Measurements from ENCODE around the gene PTTG1IP. TPM values are rescaled to one million over a fixed set of nuclear protein-coding genes. Genes with fewer than 3 reads are reported as not detected.
"Not testable (repeated sequence)": the region's sequence is repeated elsewhere in the genome, so short reads cannot be mapped to it uniquely, and the experiment has no call there.

PTTG1IP gene
- total RNA-seq, 1 donor, result 71.9 TPM

DNA sequence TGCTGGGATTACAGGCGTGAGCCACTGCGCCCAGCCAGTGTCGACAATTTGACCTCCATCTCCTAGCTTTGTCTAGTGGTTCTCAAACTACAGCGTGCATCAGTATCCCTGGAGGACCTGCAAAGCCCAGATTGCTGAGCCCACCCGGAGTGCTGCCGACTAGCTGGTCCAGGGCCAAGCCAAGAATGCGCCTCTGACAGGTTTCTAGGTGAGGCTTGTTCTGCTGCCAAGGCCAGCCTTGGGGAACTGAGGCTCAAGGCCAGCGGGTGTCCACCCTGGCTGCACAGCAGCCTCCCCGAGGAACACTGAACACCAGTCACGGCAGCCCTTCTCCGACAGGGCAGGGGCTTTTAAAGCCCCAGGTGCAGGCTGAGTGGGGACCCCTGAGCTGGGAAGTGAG is 9.8 kb upstream of the PTTG1IP start:
- H3K4me3 ChIP-seq (ENCODE audit: low read length), result no peak overlapping the region
- H3K9me3 ChIP-seq (ENCODE audit: low read depth, low read length), result no peaks in the 10 kb centered on the region
- peaks cover 62% of the 10 kb centered on the region for H3K4me1 ChIP-seq (ENCODE audit: insufficient read depth, low read length)
- no peaks in the 10 kb centered on the region for H3K27me3 ChIP-seq (ENCODE audit: insufficient read depth, low read length)

DNA sequence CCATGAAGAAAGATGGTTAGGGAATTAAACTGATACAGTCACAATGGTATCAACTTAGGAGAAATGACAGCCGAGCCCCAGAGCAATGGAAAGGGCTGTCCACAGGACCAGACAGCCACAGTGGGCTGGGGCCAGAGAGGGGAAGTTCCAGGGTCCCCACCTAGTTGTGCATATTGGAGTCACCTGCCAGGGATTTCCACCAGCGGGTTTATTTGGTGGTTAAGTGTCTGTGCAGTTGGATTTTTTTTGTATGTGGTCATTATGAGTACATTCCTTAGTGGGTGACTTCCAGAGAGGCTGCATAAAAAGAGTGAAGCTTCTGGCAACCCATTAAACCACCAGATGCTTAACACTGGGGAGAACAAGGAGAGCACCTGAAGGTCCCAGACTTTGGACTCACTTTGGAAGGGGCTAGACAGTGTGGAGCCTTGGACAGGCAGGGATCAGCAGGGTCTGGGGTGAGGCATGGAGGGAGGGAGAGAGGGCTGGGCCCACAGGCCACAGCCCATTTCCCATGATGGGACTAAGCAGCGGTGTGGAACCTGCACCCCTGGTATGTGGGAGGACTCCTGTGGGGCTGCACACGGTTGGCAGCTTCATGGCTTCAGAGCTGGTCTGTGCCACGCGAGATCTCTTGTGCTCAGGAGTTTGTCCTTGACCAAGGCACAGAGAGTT is 7.8 kb upstream of the PTTG1IP start:
- H3K4me1 ChIP-seq (ENCODE audit: insufficient read depth, low read length), result peaks cover 81% of the 10 kb centered on the region
- no peak overlapping the region for H3K4me3 ChIP-seq (ENCODE audit: low read length)
- no peaks in the 10 kb centered on the region for H3K27me3 ChIP-seq (ENCODE audit: insufficient read depth, low read length)
- H3K9me3 ChIP-seq (ENCODE audit: low read depth, low read length), result no peaks in the 10 kb centered on the region

DNA sequence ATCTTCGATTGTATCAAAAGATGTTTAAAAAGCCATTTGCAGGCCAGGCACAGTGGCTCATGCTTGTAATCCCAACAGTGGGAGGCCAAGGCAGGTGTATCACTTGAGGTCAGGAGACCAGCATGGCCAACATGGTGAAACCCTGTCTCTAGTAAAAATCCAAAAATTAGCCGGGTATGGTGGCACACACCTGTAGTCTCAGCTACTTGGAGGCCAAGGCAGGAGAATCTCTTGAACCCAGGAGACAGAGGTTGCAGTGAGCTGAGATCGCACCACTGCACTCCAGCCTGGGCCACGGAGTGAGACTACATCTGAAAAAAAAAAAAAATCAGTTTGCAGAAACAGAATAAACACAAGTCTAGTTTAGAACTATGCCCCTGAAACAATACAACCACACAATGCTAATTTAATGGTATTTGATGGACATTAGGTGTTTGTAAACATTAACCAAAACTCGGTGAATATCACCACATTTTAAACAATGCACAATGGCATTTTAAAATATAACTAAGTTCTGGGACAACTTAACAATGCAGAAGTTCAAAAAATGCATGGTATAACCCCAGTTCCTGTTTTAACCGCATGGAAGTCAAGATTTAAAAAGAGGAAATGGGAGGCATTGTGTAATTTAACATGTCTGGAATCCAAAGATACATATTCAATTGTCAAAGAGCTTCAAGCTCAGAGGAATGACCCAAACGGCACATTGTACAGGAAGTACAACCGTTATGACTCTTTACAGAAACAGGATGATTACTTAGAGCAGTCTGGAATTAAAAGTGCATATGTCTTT is 7.1 kb upstream of the PTTG1IP start:
- Histone ChIP-seq H3K27me3 (ENCODE audit: insufficient read depth, low read length) (no peaks in the 10 kb centered on the region), H3K4me1 (ENCODE audit: insufficient read depth, low read length) (peaks cover 88% of the 10 kb centered on the region), H3K4me3 (ENCODE audit: low read length) (no peak overlapping the region), H3K9me3 (ENCODE audit: low read depth, low read length) (no peaks in the 10 kb centered on the region)

DNA sequence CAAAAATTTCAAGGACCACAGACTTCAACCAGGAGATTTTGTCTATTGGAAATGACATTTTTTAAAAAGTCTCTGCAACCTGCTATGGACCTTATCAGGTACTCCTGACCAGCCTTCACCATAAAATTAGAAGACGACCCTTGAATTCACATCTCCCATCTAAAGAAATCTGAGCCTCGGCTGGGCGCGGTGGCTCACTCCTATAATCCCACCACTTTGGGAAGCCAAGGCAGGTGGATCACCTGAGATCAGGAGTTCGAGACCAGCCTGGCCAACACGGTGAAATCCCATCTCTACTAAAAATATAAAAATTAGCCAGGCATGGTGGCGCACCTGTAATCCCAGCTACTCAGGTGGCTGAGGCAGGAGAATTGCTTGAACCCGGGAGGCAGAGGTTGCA is 5.7 kb upstream of the PTTG1IP start:
- not testable (repeated sequence) for H3K27me3 ChIP-seq (ENCODE audit: insufficient read depth, low read length); H3K4me3 ChIP-seq (ENCODE audit: low read length); H3K9me3 ChIP-seq (ENCODE audit: low read depth, low read length)
- peaks cover 100% of the 10 kb centered on the region for H3K4me1 ChIP-seq (ENCODE audit: insufficient read depth, low read length)

GRCh38 chr21:44878053-44878982 is 4.8 kb upstream of the PTTG1IP start:
- H3K9me3 ChIP-seq (ENCODE audit: low read depth, low read length), result no peaks in the 10 kb centered on the region
- H3K4me3 ChIP-seq (ENCODE audit: low read length), result no peak overlapping the region
- H3K4me1 ChIP-seq (ENCODE audit: insufficient read depth, low read length), result peaks cover 93% of the 10 kb centered on the region
- no peaks in the 10 kb centered on the region for H3K27me3 ChIP-seq (ENCODE audit: insufficient read depth, low read length)

- Histone ChIP-seq H3K4me3 (ENCODE audit: low read length) (no peak overlapping the region), H3K9me3 (ENCODE audit: low read depth, low read length) (no peaks in the 10 kb centered on the region), H3K4me1 (ENCODE audit: insufficient read depth, low read length) (peaks cover 86% of the 10 kb centered on the region), H3K27me3 (ENCODE audit: insufficient read depth, low read length) (no peaks in the 10 kb centered on the region)
These were observed 3.5 kb upstream of the PTTG1IP start for GRCh38 chr21:44876849-44877575.

DNA sequence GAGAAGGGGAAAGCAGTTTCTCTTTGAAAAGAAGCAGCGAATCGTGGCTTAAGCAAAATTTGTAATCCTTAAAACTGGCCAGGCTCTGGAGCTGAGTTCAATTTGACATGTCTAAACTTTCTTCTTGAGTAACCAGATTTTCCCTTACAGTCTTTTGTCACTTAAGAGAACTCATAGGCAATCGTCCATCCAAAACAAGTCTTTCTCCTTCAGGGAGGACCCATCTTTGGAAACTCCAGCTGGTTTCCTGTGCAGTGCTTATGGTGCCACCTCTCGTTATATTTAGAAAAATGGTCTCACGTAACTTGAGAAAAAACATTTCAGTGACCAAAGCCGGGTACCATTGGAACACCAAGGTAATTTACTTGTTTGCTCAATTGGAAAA is 1.8 kb upstream of the PTTG1IP start:
- H3K27me3 ChIP-seq (ENCODE audit: insufficient read depth, low read length), result no peaks in the 10 kb centered on the region
- H3K4me3 ChIP-seq (ENCODE audit: low read length), result peak overlapping the region; percentile 74
- peaks cover 86% of the 10 kb centered on the region for H3K4me1 ChIP-seq (ENCODE audit: insufficient read depth, low read length)
- no peaks in the 10 kb centered on the region for H3K9me3 ChIP-seq (ENCODE audit: low read depth, low read length)

DNA sequence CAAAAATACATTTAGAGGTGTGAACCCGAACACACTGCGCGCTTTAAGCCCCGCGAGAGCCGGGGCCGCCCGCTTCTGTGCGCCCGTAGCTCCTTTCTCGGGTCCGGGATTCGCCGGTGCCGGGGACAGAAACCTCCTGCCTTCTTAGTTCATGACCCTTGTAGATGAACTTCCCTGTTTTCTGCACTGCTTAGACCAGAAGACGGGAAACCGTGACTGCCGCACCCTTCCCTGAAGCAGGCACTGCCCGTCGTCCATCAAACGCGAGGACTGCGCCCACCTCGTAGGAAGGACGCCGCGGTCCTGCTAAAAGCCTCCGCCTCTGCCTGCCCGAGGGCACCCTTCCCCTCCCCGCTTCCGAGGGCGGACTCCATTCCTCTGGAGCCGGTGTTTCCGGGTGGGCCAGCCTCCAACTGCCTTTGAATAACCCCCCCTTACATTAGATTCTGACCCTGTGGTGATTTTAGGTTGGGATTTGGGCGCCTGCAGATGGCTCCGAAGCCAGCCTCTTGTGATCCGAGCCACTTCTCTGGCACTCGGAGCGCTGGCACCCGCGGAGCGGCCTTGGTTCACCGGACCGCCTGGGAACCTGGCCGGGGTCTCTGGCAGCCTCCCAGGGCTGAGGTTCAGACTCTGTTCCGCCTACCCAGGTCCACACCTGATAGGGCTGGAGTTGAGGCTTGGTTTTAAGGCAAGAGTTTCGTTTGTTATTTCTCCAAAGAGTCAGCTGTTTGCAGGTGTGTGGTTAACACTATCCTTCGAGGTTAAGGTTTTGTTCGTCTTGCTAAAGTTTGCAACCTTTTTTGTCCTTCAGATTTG is 1.2 kb upstream of the PTTG1IP start:
- Histone ChIP-seq H3K4me1 (ENCODE audit: insufficient read depth, low read length) (peaks cover 86% of the 10 kb centered on the region), H3K27me3 (ENCODE audit: insufficient read depth, low read length) (no peaks in the 10 kb centered on the region), H3K4me3 (ENCODE audit: low read length) (peak overlapping the region; percentile 74), H3K9me3 (ENCODE audit: low read depth, low read length) (no peaks in the 10 kb centered on the region)

DNA sequence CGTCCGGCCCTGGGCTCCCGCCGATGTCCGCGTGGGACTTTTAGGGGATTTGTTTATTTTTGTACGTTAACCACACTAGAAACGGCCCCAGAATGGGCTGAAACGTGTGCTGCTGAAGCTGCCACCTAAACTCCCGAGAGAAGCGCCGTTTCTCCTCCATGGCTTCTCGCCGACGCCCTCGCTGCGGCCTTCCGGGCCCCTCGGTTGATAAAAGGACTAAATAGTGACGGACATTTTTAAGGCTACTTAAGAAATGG is 678 bp upstream of the PTTG1IP start:
- peaks cover 86% of the 10 kb centered on the region for H3K4me1 ChIP-seq (ENCODE audit: insufficient read depth, low read length)
- no peaks in the 10 kb centered on the region for H3K27me3 ChIP-seq (ENCODE audit: insufficient read depth, low read length)
- H3K9me3 ChIP-seq (ENCODE audit: low read depth, low read length), result no peaks in the 10 kb centered on the region
- H3K4me3 ChIP-seq (ENCODE audit: low read length), result peak overlapping the region; percentile 74

- Histone ChIP-seq H3K4me3 (ENCODE audit: low read length) (peak overlapping the region; percentile 74), H3K4me1 (ENCODE audit: insufficient read depth, low read length) (peaks cover 86% of the 10 kb centered on the region), H3K27me3 (ENCODE audit: insufficient read depth, low read length) (no peaks in the 10 kb centered on the region), H3K9me3 (ENCODE audit: low read depth, low read length) (no peaks in the 10 kb centered on the region)
These were observed 688 bp downstream of the PTTG1IP start for GRCh38 chr21:44872649-44873355.

GRCh38 chr21:44872323-44872648 is 1.2 kb downstream of the PTTG1IP start:
- Histone ChIP-seq H3K27me3 (ENCODE audit: insufficient read depth, low read length) (no peaks in the 10 kb centered on the region), H3K4me3 (ENCODE audit: low read length) (peak overlapping the region; percentile 74), H3K9me3 (ENCODE audit: low read depth, low read length) (no peaks in the 10 kb centered on the region), H3K4me1 (ENCODE audit: insufficient read depth, low read length) (peaks cover 84% of the 10 kb centered on the region)

GRCh38 chr21:44871576-44872269 is 1.8 kb downstream of the PTTG1IP start:
- Histone ChIP-seq H3K4me1 (ENCODE audit: insufficient read depth, low read length) (peaks cover 84% of the 10 kb centered on the region), H3K4me3 (ENCODE audit: low read length) (peak overlapping the region; percentile 74), H3K9me3 (ENCODE audit: low read depth, low read length) (no peaks in the 10 kb centered on the region), H3K27me3 (ENCODE audit: insufficient read depth, low read length) (no peaks in the 10 kb centered on the region)

- Histone ChIP-seq H3K9me3 (ENCODE audit: low read depth, low read length) (no peaks in the 10 kb centered on the region), H3K4me3 (ENCODE audit: low read length) (no peak overlapping the region), H3K27me3 (ENCODE audit: insufficient read depth, low read length) (no peaks in the 10 kb centered on the region), H3K4me1 (ENCODE audit: insufficient read depth, low read length) (peaks cover 84% of the 10 kb centered on the region)
These were observed 2.6 kb downstream of the PTTG1IP start for GRCh38 chr21:44870748-44871495.
